Fibroblast of skin of scalp (primary cell): Measurements from ENCODE around the gene PES1.
A peak's percentile ranks its signal among the peaks of the same experiment; 100 is the strongest.
"Not testable (repeated sequence)": the region's sequence is repeated elsewhere in the genome, so short reads cannot be mapped to it uniquely, and the experiment has no call there.

Experiments used
- DNase-seq: peaks from one replicate; pipeline ENCODE4 v3.0.0-alpha.2; 2013

Gene PES1

DNA sequence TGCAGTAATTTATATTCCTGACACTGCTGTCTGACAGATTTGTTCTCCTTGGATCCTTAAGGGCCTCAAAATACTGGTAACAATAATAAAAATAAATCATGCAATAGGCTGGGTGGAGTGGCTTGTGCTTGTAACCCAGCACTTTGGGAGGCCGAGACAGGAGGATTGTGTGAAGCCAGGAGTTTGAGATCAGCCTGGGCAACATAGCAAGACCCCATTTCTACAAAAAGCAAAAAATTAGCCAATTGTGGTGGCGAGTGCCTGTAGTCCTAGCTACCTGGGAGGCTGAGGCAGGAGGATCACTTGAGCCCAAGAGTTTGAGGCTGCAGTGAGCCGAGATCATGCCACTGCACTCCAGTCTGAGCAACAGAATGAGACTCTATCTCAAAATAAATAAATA lies 39.9 kb downstream of the PES1 start:
- DNase-seq: not testable (repeated sequence)

DNA sequence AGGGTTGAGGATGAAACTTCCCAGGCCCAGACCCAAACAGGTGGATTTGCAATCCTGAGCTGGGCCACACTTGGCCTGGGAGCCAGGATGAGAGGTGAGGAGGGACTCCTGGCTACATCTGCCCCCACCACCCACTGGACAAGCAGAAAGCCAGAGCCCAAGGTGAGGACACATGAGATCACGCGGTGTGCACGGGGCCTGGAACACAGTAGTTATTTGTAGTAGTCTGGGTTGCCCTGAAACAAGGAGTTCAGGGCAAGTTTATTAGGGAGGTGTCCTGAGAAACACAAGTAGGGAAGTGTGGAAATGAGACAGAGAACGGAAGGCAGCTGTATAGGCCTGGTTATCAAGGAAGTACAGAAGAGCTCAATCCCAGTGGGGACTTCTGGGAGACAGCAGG lies 44.5 kb downstream of the PES1 start:
- DNase-seq: no peak

GRCh38 chr22:30546616-30547015 lies 45.1 kb downstream of the PES1 start, which contains the start of gene SEC14L6:
SEC14L6 (minus strand) TSS chr22:30546741; CDS start chr22:30546682, 59 bp downstream.
- DNase-seq: no peak

- no peak for DNase-seq
Observed at GRCh38 chr22:30542811-30543188, 48.9 kb downstream of the PES1 start.

- DNase-seq: no peak
Observed at GRCh38 chr22:30541961-30542810, 49.5 kb downstream of the PES1 start.

DNA sequence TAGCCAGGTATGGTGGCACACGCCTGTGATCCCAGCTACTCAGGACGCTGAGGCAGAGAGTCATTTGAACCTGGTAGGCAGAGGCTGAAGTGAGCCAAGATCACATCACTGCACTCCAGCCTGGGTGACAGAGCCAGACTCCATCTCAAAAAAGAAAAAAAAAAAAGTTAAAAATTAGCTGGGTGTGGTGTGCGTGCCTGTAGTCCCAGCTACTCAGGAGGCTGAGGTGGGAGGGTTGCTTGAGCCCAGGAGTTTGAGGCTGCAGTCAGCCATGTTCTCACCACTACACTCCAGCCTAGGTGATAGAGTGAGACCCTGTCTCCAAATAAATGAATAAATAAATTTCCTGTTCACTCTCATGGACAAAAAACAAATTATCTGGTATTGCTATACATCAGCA lies 50.2 kb downstream of the PES1 start:
- not testable (repeated sequence) for DNase-seq

- DNase-seq: no peak
Observed at GRCh38 chr22:30539368-30539767, 52.3 kb downstream of the PES1 start.

GRCh38 chr22:30538280-30538679 lies 53.4 kb downstream of the PES1 start:
- peak; percentile 61 for DNase-seq

DNA sequence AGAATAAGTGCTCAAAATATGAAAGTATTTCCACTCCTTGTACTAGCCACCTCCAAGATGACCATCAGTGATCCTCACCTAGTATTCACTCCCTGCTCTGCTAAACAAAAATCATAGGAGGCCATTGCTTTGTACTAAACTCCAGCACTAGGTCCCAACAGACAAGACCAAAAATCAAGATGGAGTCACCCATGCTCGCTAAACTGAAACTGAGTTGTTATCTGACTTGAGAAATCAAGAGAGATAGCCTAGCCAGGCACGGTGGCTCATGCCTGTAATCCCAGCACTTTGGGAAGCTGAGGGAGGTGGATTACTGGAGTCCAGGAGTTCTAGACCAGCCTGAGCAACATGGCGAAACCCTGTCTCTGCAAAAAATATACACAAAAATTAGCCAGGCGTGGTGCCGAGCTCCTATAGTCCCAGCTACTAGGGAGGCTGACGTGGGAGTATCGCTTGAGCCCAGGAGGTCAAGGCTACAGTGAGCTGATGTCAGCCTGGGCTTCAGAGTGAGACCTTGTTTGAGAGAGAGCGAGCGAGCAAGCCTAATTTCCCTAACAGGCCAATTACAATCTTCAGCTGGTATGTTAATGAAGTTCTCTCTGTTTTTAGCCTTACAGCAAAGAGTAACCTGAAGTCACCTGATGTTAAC lies 54.5 kb downstream of the PES1 start:
- DNase-seq: no peak

DNA sequence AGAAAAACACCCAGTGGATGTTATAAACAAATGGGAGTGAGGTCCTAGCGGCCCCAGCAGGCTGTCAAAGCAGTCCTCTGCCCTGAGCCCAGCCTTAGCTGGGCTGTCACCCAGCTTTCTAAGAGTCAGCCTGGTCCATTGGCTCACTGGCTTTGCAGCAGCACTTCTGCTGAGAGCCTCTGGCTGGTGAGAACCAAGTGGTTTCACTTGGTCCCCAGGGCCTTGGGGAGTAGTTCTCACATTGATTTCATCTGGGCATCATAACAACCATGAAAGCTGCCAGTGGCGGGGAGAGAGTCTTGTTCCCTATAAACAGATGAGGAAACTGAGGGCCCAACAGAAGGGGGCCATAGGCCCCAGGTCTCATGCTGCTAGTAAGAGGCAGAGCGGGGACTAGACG lies 56.5 kb downstream of the PES1 start:
- no peak for DNase-seq

DNA sequence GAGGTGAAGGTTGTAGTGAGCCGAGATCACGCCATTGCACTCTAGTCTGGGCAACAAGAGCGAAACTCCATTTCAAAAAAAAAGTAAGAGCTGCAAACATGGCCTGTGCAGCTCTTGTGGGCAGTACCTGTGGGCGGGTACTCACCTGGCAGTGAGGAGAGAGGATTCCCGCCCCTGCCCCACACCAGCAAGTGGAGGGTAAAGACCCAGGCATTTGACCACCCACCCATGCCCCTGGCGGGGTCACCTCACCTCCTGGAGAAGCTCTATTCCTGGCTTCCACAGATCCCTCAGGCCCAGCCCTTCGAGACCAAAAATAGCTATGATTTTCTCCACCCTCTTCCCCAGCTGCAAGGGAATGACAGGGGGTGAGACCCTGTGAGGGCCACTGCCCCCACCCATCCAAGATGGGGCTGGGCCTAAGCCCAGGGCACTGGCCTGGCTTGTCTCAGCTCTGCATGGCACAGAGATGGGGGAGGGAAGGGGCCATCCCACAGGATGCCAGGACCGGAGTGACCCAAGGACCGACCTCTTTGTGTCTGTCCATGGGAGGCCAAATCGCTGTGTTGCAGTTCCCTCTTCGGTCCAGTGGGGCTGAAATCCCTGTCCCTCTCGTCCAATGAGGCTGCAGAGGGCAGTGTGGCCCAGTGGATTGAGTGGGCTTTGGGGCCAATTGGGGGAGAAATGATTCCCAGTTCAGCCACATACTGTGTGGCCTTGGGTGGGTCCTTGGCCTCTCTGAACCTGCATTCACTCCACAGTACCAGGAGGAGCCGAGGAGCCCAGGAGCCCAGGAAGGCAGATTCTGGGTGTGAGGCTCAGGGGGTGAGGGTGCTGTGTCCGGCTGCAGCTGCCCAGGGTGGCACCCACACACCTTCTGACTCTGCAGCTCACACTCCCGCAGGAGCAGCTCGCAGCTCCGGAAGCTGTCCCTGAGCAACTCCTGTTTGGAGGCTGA lies 59.8 kb downstream of the PES1 start:
- DNase-seq: no peak

GRCh38 chr22:30526656-30527055 lies 65.1 kb downstream of the PES1 start:
- no peak for DNase-seq
